Central memory CD8-positive, alpha-beta T cell (primary cell): ENCODE measurements around the gene FAM50B.

Experiments used
- ATAC-seq: fragments of 150-1000 bp; cut with Tn5 transposase; replicated peaks from 2 replicates; pipeline ENCODE4 v1.10.0; 2022; ENCODE audit warnings: mild to moderate bottlenecking, moderate FRiP score, moderate number of reproducible peaks; ENCODE audit not compliant: poor library complexity, severe bottlenecking; ENCODE audit errors: extremely low read depth
- DNase-seq, 2 donors: peaks; one replicate each; pipeline ENCODE4 v3.0.0; 2021; ENCODE audit warnings: low spot score in 2 of 2
- H3K27ac Mint-ChIP-seq: one replicate; pipeline ENCODE4 v1.8.0; 2022; ENCODE audit warnings: low read depth, mild to moderate bottlenecking, moderate library complexity, mixed read lengths
- H3K27me3 Mint-ChIP-seq: one replicate; pipeline ENCODE4 v1.8.0; 2022; ENCODE audit warnings: mixed read lengths
- H3K36me3 Mint-ChIP-seq: one replicate; pipeline ENCODE4 v1.8.0; 2022; ENCODE audit warnings: mild to moderate bottlenecking, moderate library complexity, mixed read lengths; ENCODE audit not compliant: insufficient read depth
- H3K4me1 Mint-ChIP-seq: one replicate; pipeline ENCODE4 v1.8.0; 2022; ENCODE audit warnings: mixed read lengths
- H3K4me3 Mint-ChIP-seq: one replicate; pipeline ENCODE4 v1.8.0; 2022; ENCODE audit warnings: mild to moderate bottlenecking, moderate library complexity, mixed read lengths
- H3K9me3 Mint-ChIP-seq: one replicate; pipeline ENCODE4 v1.8.0; 2022; ENCODE audit warnings: mixed read lengths

The FAM50B gene

GRCh38 chr6:3843379-3844096 is 5.6 kb upstream of the FAM50B start:
- DNase-seq, result no peak
- Mint-ChIP-seq H3K27me3 (no peaks in the 10 kb centered on the region), H3K4me3 (no peak overlapping the region), H3K36me3 (peaks cover 2% of the 10 kb centered on the region), H3K4me1 (peaks cover 16% of the 10 kb centered on the region), H3K27ac (no peak overlapping the region), H3K9me3 (no peaks in the 10 kb centered on the region)
- no peak for ATAC-seq

GRCh38 chr6:3844097-3844463 is 5.1 kb upstream of the FAM50B start:
- Mint-ChIP-seq H3K4me1 (peaks cover 19% of the 10 kb centered on the region), H3K36me3 (peaks cover 4% of the 10 kb centered on the region), H3K9me3 (no peaks in the 10 kb centered on the region), H3K27ac (no peak overlapping the region), H3K27me3 (no peaks in the 10 kb centered on the region), H3K4me3 (no peak overlapping the region)
- DNase-seq (no peak), ATAC-seq (no peak)

- Mint-ChIP-seq H3K4me3 (peak overlapping the region; percentile 70), H3K4me1 (peaks cover 19% of the 10 kb centered on the region), H3K36me3 (peaks cover 8% of the 10 kb centered on the region), H3K27me3 (no peaks in the 10 kb centered on the region), H3K27ac (peak overlapping the region; percentile 77), H3K9me3 (no peaks in the 10 kb centered on the region)
- ATAC-seq (no peak), DNase-seq (no peak)
Observed at GRCh38 chr6:3847521-3847920, 1.7 kb upstream of the FAM50B start.

GRCh38 chr6:3848380-3848779 is 793 bp upstream of the FAM50B start:
- ATAC-seq (no peak), DNase-seq (no peak)
- Mint-ChIP-seq H3K4me3 (peak overlapping the region; percentile 70), H3K27me3 (no peaks in the 10 kb centered on the region), H3K27ac (peak overlapping the region; percentile 12), H3K36me3 (peaks cover 9% of the 10 kb centered on the region), H3K4me1 (peaks cover 19% of the 10 kb centered on the region), H3K9me3 (no peaks in the 10 kb centered on the region)

- peak; percentile 2 for ATAC-seq
- peak in 1 of 2 donors; percentile 10 for DNase-seq
- Mint-ChIP-seq H3K4me3 (peak overlapping the region; percentile 70), H3K36me3 (peaks cover 9% of the 10 kb centered on the region), H3K27me3 (no peaks in the 10 kb centered on the region), H3K4me1 (peaks cover 19% of the 10 kb centered on the region), H3K27ac (peak overlapping the region; percentile 46), H3K9me3 (no peaks in the 10 kb centered on the region)
Observed at GRCh38 chr6:3849681-3850450, 693 bp downstream of the FAM50B start.

GRCh38 chr6:3850451-3851203 is 1.5 kb downstream of the FAM50B start:
- H3K27me3 Mint-ChIP-seq, result no peaks in the 10 kb centered on the region
- H3K9me3 Mint-ChIP-seq, result no peaks in the 10 kb centered on the region
- no peak for ATAC-seq
- no peak for DNase-seq
- H3K36me3 Mint-ChIP-seq, result peaks cover 9% of the 10 kb centered on the region
- peaks cover 19% of the 10 kb centered on the region for H3K4me1 Mint-ChIP-seq
- peak overlapping the region; percentile 46 for H3K27ac Mint-ChIP-seq
- H3K4me3 Mint-ChIP-seq, result peak overlapping the region; percentile 11

- ATAC-seq, result no peak
- Mint-ChIP-seq H3K27me3 (no peaks in the 10 kb centered on the region), H3K4me1 (peaks cover 19% of the 10 kb centered on the region)
Observed at GRCh38 chr6:3851839-3852238, 2.7 kb downstream of the FAM50B start.

GRCh38 chr6:3852391-3852790 is 3.2 kb downstream of the FAM50B start:
- no peak for ATAC-seq
- H3K27ac Mint-ChIP-seq, result no peak overlapping the region
- H3K4me3 Mint-ChIP-seq, result no peak overlapping the region
- H3K4me1 Mint-ChIP-seq, result peaks cover 14% of the 10 kb centered on the region
- DNase-seq, result no peak
- peaks cover 9% of the 10 kb centered on the region for H3K36me3 Mint-ChIP-seq
- no peaks in the 10 kb centered on the region for H3K9me3 Mint-ChIP-seq
- no peaks in the 10 kb centered on the region for H3K27me3 Mint-ChIP-seq

More at GRCh38 chr6:3851839-3852238, 2.7 kb downstream of the FAM50B start:
- Mint-ChIP-seq H3K27ac (no peak overlapping the region), H3K36me3 (peaks cover 9% of the 10 kb centered on the region), H3K9me3 (no peaks in the 10 kb centered on the region), H3K4me3 (no peak overlapping the region)
- DNase-seq, result no peak

GRCh38 chr6:3855866-3856265 is 6.7 kb downstream of the FAM50B start:
- Mint-ChIP-seq H3K27ac (no peak overlapping the region), H3K9me3 (peaks cover under 1% of the 10 kb centered on the region), H3K27me3 (peaks cover 12% of the 10 kb centered on the region), H3K4me3 (no peak overlapping the region), H3K4me1 (no peaks in the 10 kb centered on the region), H3K36me3 (peaks cover 2% of the 10 kb centered on the region)
- DNase-seq (no peak), ATAC-seq (no peak)

- peaks cover 19% of the 10 kb centered on the region for H3K27me3 Mint-ChIP-seq
- H3K36me3 Mint-ChIP-seq, result peaks cover 1% of the 10 kb centered on the region
- no peaks in the 10 kb centered on the region for H3K4me1 Mint-ChIP-seq
- DNase-seq (no peak), ATAC-seq (no peak)
- H3K27ac Mint-ChIP-seq, result no peak overlapping the region
- H3K9me3 Mint-ChIP-seq, result peaks cover 8% of the 10 kb centered on the region
- H3K4me3 Mint-ChIP-seq, result no peak overlapping the region
Observed at GRCh38 chr6:3856576-3856975, 7.4 kb downstream of the FAM50B start.

GRCh38 chr6:3857468-3858456 is 8.6 kb downstream of the FAM50B start:
- no peak overlapping the region for H3K4me3 Mint-ChIP-seq
- no peak overlapping the region for H3K27ac Mint-ChIP-seq
- H3K36me3 Mint-ChIP-seq, result peaks cover 1% of the 10 kb centered on the region
- H3K9me3 Mint-ChIP-seq, result peaks cover 8% of the 10 kb centered on the region
- DNase-seq (no peak), ATAC-seq (no peak)
- no peaks in the 10 kb centered on the region for H3K4me1 Mint-ChIP-seq
- H3K27me3 Mint-ChIP-seq, result peaks cover 28% of the 10 kb centered on the region
